ENCODE measurements around the gene CPNE6. TPM values are rescaled to one million over a fixed set of nuclear protein-coding genes. Genes with fewer than 3 reads are reported as not detected.

CPNE6 gene
- total RNA-seq, 2 donors from 2014 or later: 1.8 to 8.8 TPM

DNA sequence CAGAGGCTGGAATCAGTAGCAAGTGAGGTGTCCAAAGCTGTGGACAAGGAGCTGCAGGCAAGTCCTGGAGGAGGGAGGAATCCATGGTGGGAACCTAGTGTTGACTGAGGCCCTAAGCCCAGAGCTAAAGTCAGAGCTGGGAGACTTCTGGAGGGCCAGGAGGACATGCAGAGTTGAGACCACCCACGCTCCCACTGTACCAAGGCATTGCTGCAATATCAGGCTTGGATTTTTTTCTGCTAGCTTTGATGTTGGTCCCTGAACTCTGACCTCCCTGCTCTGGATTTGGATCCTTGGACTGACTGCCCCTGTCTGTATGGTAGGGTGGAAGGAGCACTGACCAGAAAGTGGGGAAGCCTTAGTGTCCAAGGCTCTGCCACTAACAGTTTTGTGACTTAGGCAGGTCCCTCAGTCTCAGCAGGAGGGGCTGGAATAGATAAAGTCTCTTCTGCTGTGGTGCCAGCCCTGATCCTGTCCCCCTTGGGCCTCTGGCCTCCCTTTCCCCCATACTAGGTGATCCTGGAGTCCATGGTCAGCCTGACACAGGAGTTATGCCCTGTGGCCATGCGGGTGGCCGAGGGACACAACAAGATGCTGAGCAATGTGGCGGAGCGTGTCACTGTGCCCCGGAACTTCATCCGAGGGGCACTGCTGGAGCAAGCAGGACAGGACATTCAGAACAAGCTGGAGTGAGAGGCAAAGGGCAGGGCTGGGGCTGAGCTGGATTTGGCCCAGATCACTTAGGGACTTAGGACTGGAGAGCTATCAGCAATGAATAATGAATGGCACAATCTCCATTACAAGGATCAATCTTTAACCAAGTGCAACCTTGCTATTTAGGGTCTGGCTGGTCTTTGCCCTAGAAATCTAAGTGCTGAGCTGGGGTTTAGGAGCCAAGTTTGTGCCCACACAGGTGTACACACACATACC, 10.1 kb upstream of the CPNE6 start:
- TF ChIP-seq CTCF (IDR thresholded peaks at IDR 0.05) (no peak), POLR2A (IDR thresholded peaks at IDR 0.05) (no peak)
- 94% methylated on average over 7 of the region's 7 CpGs for whole genome bisulfite sequencing
- Histone ChIP-seq H3K9me3 (no peaks in the 10 kb centered on the region), H3K36me3 (no peaks in the 10 kb centered on the region), H3K4me3 (no peak overlapping the region), H3K4me1 (replicated peaks) (no peaks in the 10 kb centered on the region), H3K27ac (no peak overlapping the region), H3K27me3 (replicated peaks; ENCODE audit: insufficient read depth) (no peaks in the 10 kb centered on the region)
- intact Hi-C loops (cut with DNase I): no loop called here
- no peak for DNase-seq (ENCODE audit: low spot score)

- 86% methylated on average over 14 of the region's 14 CpGs for WGBS
- H3K9me3 ChIP-seq: no peaks in the 10 kb centered on the region
- no peak overlapping the region for H3K4me3 ChIP-seq
- no peaks in the 10 kb centered on the region for H3K27me3 ChIP-seq (replicated peaks; ENCODE audit: insufficient read depth)
- no peaks in the 10 kb centered on the region for H3K36me3 ChIP-seq
- H3K4me1 ChIP-seq (replicated peaks): no peaks in the 10 kb centered on the region
- no peak for DNase-seq (ENCODE audit: low spot score)
- TF ChIP-seq POLR2A (IDR thresholded peaks at IDR 0.05) (no peak), CTCF (IDR thresholded peaks at IDR 0.05) (no peak), POLR2AphosphoS5 (IDR thresholded peaks at IDR 0.05) (no peak)
- H3K27ac ChIP-seq: no peak overlapping the region
- intact Hi-C loops (cut with DNase I): no loop called here
These were observed 9.0 kb upstream of the CPNE6 start for GRCh38 chr14:24062216-24062980.

GRCh38 chr14:24063263-24063836, 8.0 kb upstream of the CPNE6 start:
- Histone ChIP-seq H3K4me3 (no peak overlapping the region), H3K27me3 (replicated peaks; ENCODE audit: insufficient read depth) (no peaks in the 10 kb centered on the region), H3K36me3 (no peaks in the 10 kb centered on the region), H3K4me1 (replicated peaks) (no peaks in the 10 kb centered on the region), H3K9me3 (no peaks in the 10 kb centered on the region), H3K27ac (no peak overlapping the region)
- intact Hi-C loops (cut with DNase I): no loop called here
- no peak for TF ChIP-seq POLR2AphosphoS5 (IDR thresholded peaks at IDR 0.05)
- TF ChIP-seq POLR2A (IDR thresholded peaks at IDR 0.05): no peak
- TF ChIP-seq CTCF (IDR thresholded peaks at IDR 0.05): no peak
- 74% methylated on average over 4 of the region's 4 CpGs for WGBS
- DNase-seq (ENCODE audit: low spot score): no peak

DNA sequence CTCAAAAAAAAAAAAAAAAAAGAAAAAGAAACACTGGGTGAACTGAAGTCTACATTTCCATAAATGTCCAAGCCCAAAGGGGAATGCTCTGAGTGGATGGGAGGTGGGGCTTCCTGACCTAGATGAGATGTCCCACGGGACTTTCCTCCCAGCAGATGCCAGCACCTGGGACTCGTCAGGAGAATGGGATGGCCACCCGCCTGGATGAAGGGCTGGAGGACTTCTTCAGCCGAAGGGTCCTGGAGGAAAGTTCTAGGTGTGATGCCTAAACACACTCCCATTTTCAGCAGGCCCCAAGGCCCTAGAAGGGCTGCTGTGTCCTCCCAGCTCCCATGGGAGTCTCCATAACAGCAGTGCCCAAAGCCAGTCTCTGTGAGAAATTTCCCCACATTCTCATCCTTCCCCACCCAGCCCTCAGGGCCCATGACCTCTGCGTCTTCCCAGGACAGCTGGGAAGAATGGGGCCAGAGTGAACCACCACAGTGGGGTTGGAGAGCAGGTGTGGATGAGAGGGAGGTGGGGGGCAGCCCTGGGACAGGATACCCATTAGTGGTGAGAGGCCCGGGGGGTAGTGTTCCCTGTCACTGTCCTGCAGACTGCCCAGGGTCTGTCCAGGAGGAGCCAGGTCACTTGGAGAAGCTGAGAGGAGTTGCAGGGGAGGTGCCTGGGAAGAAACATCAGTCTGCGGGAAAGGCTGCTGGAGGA, 7.1 kb upstream of the CPNE6 start:
- 86% methylated on average over 7 of the region's 7 CpGs for WGBS
- H3K27me3 ChIP-seq (replicated peaks; ENCODE audit: insufficient read depth): no peaks in the 10 kb centered on the region
- no peak overlapping the region for H3K4me3 ChIP-seq
- intact Hi-C loops (cut with DNase I): no loop called here
- H3K27ac ChIP-seq: no peak overlapping the region
- TF ChIP-seq POLR2AphosphoS5 (IDR thresholded peaks at IDR 0.05) (no peak), POLR2A (IDR thresholded peaks at IDR 0.05) (no peak), CTCF (IDR thresholded peaks at IDR 0.05) (no peak)
- DNase-seq (ENCODE audit: low spot score): no peak
- no peaks in the 10 kb centered on the region for H3K4me1 ChIP-seq (replicated peaks)
- no peaks in the 10 kb centered on the region for H3K36me3 ChIP-seq
- H3K9me3 ChIP-seq: no peaks in the 10 kb centered on the region
